Left colon (tissue), 2 donors: ENCODE data around the gene CGREF1. TPM values are rescaled to one million over a fixed set of nuclear protein-coding genes. Genes with fewer than 3 reads are reported as not detected.

Experiments used
- ATAC-seq: fragments of 200-7000 bp; cut with Tn5 transposase; one replicate; pipeline ENCODE4 v1.9.1; 2020; ENCODE audit warnings: mild to moderate bottlenecking, moderate library complexity
- DNase-seq, 2 donors: peaks; one replicate each; pipeline ENCODE4 v3.0.0-alpha.2; 2020
- intact Hi-C, 2 donors: fragments of 100-400 bp; cut with DNase I in 1 of 2; cut with micrococcal nuclease in 1 of 2; formaldehyde crosslinking; loops; one replicate each; pipeline versions ENCODE4 v1.11.2 to v1.14.0; 2022; cut with DNase I, micrococcal nuclease
- total RNA-seq, 2 donors: library from RNA; stranded (reverse); fragmentation: NEBNext Ultra II Directional; extraction: Animal tissue kit (Norgen Biotek cat#: 25700); gene quantifications; one replicate each; pipeline ENCODE4 v1.2.1, GENCODE V29; 2021
- donor health status: DM: no; HTN: no; CAD: no.
- donor health status: DM: yes; HTN: yes; CAD: no.

CGREF1 gene
- total RNA-seq, 2 donors from 2014 or later: 0.53 to 3.8 TPM

GRCh38 chr2:27093430-27094352 lies 25.2 kb downstream of the CGREF1 start:
- intact Hi-C loops: loop anchor here (10.0 kb wide), 2 partner anchors 101 to 191 kb away; partner anchors contain the start of gene TRIM54 (in 1 of the 2)
- DNase-seq (no peak), ATAC-seq (peak; percentile 42)

- DNase-seq (peak in 1 of 2 donors; percentile 53), ATAC-seq (peak; percentile 59)
- intact Hi-C loops: loop anchor here (10.0 kb wide), 2 partner anchors 102 to 192 kb away; partner anchors contain the start of gene TRIM54 (in 1 of the 2)
Observed at GRCh38 chr2:27092696-27093429, 26.1 kb downstream of the CGREF1 start.

DNA sequence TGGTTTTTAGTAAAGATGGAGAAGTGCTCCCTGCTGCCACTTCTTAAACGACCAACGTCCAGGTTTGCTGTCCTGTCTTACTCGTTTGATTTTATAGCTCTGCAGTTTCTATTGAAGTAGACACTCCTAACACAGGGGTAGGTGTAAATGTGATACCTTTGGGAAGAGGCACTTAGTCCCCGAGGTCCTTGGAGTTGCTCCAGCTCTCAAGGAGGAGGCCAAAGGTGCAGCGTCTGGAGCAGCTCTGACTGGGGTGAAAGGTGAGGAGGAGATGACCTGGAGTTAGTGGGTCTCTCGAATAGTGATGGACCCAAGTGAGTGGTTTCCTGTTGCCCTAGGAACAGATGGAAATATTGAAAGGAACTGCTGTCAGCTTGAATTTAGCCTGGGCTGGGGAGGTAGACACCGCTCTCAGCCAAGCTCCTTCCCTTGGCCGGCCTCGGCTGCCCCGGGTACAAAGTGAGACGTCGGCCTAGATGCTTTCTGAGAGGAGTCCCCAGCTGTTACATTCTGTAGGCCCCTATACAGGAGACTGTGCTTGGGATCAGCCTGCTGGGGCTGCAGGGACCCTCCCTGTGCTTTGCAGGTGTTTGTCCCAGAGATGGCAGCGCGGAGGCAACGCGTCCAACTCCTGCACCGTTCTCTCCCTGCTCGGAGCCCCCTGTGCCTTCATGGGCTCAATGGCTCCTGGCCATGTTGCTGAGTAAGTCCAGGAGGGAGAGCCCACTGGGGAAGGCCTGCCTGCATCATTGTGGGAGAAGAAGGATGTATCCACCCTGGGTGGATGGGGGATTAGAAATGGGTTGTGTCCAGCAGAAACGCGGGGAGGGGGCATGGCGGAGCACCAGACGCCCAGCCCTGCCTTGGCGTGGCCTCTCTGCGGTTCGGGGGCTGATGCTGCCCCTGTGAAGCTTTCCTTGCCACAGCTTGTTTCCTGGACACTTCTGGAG lies 26.9 kb downstream of the CGREF1 start:
- intact Hi-C loops: loop anchor here (10.0 kb wide), 2 partner anchors 103 to 193 kb away; partner anchors contain the start of gene TRIM54 (in 1 of the 2)

DNA sequence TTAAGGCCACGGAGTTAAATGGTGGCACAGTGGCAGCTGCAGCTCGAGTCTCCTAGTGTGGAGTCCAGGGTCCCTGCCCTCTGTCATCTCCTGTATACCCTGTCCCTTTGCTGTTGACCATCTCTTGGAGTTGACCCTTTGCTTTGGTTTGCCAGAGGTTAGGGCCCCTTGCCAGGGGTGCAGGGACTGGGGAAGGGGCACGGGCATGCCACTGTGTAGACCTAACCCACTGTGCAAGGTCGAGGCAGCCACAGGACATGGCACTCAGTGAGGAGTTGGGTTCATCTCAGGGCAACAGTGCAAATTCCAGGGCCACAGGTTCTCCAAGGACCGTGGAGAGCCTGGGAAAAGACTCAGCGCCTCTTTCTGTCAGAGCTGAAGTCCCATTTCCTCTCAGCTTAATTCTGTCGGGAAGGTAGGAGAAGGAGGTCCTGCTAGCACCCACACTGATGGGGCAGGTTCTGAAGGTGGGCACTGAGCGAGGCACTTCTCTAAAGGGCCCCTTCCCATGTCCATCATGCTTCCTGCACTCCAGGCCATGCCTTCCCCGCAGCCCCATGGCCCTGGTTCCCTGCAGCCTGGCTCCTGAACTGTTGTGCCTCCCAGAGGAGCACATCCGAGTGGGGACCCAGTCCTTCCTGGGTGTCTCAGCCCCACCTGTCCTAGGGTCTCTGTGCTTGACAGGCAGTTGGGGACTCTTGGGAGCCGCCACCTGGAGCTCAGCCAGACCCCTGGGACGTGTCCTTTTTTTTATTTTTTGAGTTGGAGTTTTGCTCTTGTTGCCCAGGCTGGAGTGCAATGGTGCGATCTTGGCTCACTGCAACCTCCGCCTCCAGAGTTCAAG lies 29.6 kb downstream of the CGREF1 start:
- no peak for ATAC-seq
- intact Hi-C loops: loop anchor here (5.0 to 10.0 kb wide), 2 partner anchors 55 to 127 kb away; partner anchors contain the start of gene TMEM214 (in 1 of the 2)
- no peak for DNase-seq

More for the DNA sequence above, 26.9 kb downstream of the CGREF1 start:
- no peak for ATAC-seq
- no peak for DNase-seq

- DNase-seq (no peak), ATAC-seq (no peak)
- intact Hi-C loops: loop anchor here (5.0 to 10.0 kb wide), 2 partner anchors 54 to 126 kb away; partner anchors contain the start of gene TMEM214 (in 1 of the 2)
Observed at GRCh38 chr2:27088634-27089033, 30.3 kb downstream of the CGREF1 start.

GRCh38 chr2:27087823-27088410 lies 31.0 kb downstream of the CGREF1 start:
- no peak for DNase-seq
- intact Hi-C loops: loop anchor here (5.0 to 10.0 kb wide), 2 partner anchors 53 to 126 kb away; partner anchors contain the start of gene TMEM214 (in 1 of the 2)
- no peak for ATAC-seq

DNA sequence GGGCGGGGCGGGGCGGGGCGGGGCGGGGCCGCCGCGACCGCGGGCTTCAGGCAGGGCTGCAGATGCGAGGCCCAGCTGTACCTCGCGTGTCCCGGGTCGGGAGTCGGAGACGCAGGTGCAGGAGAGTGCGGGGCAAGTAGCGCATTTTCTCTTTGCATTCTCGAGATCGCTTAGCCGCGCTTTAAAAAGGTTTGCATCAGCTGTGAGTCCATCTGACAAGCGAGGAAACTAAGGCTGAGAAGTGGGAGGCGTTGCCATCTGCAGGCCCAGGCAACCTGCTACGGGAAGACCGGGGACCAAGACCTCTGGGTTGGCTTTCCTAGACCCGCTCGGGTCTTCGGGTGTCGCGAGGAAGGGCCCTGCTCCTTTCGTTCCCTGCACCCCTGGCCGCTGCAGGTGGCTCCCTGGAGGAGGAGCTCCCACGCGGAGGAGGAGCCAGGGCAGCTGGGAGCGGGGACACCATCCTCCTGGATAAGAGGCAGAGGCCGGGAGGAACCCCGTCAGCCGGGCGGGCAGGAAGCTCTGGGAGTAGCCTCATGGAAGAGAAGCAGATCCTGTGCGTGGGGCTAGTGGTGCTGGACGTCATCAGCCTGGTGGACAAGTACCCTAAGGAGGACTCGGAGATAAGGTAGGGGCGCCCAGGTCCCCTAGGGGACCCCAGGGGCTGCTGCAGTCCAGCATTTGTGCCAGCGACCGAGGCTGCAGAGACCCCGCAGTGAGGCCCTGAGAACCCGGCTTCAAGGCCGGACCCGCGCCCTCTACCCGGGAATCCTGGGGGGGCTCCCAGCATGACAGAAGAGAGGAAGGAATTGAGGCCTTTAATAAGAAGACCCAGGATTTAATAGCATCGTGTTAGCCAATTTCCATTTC lies 32.0 kb downstream of the CGREF1 start, which contains the start of gene KHK:
Gene KHK, plus strand, starts transcription at position 49 of the 870 bp plus-strand sequence. Its CDS starts 488 bp downstream, at position 537.
- intact Hi-C loops: loop anchor here (5.0 to 10.0 kb wide), 2 partner anchors 52 to 125 kb away; partner anchors contain the start of gene TMEM214 (in 1 of the 2)
- peak; percentile 56 for ATAC-seq
- peak; percentile 77 to 81 for DNase-seq

DNA sequence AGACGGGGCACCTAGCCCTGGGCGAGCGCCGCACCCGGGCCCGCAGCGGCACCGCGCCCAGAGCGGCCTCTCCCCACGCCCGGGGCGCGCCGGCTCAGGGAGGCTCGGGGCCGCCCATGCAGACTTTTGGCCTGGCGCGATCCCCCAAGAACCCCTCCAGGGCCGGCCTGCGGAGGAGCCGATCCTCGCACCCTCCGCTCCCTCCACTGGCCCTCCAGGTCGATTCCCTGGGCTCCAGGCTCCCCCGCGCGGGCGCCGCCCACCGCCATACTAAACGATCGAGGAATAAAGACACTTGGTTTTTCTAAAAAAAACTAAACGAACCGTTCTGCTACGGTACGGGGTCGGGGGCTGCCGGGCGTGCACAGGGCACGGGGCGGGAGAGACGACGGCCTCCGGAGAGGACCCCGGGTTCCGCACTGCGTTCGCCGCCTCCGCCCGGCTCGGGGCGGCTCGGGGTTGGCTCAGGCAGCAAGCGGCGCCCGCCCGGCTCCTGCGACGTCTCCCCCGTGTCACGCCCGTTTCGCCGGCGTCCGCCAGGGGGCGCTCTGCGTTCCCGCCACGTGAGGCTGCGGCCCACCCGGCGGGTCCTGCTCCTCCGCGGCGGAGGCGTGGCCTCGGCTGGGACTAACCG lies 32.7 kb downstream of the CGREF1 start:
- intact Hi-C loops: loop anchor here (5.0 to 10.0 kb wide), 2 partner anchors 51 to 124 kb away; partner anchors contain the start of gene TMEM214 (in 1 of the 2)
- ATAC-seq (peak; percentile 83), DNase-seq (peak; percentile 91 to 96)

DNA sequence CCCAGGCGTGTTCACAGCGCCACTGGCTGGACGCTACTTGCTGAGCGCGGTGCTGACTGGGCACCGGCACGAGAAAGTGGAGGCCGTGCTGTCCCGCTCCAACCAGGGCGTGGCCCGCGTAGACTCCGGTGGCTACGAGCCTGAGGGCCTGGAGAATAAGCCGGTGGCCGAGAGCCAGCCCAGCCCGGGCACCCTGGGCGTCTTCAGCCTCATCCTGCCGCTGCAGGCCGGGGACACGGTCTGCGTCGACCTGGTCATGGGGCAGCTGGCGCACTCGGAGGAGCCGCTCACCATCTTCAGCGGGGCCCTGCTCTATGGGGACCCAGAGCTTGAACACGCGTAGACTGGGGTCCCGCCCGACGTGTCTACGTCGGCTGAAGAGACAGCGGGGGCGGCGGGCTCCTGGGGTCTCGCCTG lies 33.2 kb downstream of the CGREF1 start:
- DNase-seq: peak; percentile 85 to 88
- intact Hi-C loops: loop anchor here (5.0 to 10.0 kb wide), 2 partner anchors 51 to 123 kb away; partner anchors contain the start of gene TMEM214 (in 1 of the 2)
- peak; percentile 56 for ATAC-seq

- intact Hi-C loops: loop anchor here (5.0 to 10.0 kb wide), 2 partner anchors 50 to 123 kb away; partner anchors contain the start of gene TMEM214 (in 1 of the 2)
- ATAC-seq (no peak), DNase-seq (no peak)
Observed at GRCh38 chr2:27085062-27085672, 33.8 kb downstream of the CGREF1 start.

- ATAC-seq (no peak), DNase-seq (no peak)
- intact Hi-C loops: loop anchor here (5.0 to 10.0 kb wide), 2 partner anchors 50 to 122 kb away; partner anchors contain the start of gene TMEM214 (in 1 of the 2)
Observed at GRCh38 chr2:27084297-27085061, 34.4 kb downstream of the CGREF1 start.

- no peak for DNase-seq
- intact Hi-C loops: loop anchor here in 1 of 2 donors (10.0 kb wide), 1 partner anchor 49 kb away; the partner anchor contains the start of gene TMEM214
- no peak for ATAC-seq
Observed at GRCh38 chr2:27083410-27084296, 35.3 kb downstream of the CGREF1 start.
